SHP77 treated with DMSO at 0.1 percent for 48 hours (cell line): Measurements from ENCODE around the gene ACAT1.
"Not testable (repeated sequence)": the region's sequence is repeated elsewhere in the genome, so short reads cannot be mapped to it uniquely, and the experiment has no call there.

ENCODE experiments used
- DNase-seq: peaks from one replicate; lab custom pipeline; 2025; lab: John Stamatoyannopoulos, UW

Gene ACAT1

DNA sequence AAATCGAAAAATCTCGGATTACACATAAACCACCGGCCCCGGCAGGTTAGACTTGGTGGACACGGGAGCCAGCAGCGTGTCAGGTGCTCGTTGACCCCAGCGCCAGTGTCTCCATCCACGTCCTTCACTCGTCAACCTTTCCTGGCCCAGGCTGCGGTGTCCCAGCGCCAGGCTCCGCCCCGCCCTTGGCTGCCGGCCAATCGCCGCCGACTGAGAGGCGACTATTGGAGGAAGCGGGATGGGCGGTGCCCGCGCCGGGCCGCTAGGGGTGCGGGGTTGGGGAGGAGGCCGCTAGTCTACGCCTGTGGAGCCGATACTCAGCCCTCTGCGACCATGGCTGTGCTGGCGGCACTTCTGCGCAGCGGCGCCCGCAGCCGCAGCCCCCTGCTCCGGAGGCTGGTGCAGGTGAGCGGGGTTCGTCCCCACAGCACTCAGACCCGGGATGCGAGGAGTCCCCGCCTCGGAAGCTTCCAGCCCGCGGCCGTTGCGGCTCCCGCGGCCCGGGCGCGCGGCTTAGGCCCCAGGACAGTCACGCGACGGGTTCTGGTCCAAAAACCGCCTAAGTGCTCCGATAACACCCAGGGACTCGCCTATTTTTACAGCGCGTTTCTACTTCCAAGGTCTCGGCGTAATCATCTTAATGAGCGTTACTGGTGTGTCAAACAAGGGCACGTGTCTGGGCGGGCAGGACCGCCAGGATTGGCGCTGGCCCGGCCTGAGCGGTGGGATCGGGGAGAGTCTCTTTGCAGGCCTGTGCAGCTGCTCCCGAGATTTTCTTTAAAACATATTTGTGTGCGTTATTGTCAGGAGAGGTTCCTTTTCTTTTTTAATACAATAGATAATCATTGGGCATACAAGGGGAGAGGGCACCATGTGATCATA lies at the start of gene ACAT1:
ACAT1 (plus strand) TSS at position 294 of the 882 bp plus-strand sequence; CDS start at position 334, 40 bp downstream.
- peak; percentile 65 for DNase-seq

DNA sequence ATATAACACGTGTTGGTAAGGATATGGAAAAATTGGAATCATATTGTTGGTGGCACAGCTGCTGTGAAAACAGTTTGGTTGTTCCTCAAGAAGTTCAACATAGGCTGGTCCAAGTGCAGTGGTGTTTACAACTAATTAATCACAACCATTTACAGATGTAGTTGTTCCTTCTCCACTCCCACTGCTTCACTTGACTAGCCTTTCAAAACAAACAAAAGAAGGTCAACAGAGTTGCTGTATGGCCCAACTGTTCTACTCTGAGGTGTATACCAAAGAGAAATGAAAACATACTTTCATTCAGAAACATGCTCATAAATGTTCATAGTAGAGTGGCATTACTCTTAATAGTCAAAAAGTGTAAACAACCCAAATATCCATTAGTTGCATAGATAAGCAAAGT lies 36.6 kb upstream of the ACAT1 start:
- DNase-seq = no peak

DNA sequence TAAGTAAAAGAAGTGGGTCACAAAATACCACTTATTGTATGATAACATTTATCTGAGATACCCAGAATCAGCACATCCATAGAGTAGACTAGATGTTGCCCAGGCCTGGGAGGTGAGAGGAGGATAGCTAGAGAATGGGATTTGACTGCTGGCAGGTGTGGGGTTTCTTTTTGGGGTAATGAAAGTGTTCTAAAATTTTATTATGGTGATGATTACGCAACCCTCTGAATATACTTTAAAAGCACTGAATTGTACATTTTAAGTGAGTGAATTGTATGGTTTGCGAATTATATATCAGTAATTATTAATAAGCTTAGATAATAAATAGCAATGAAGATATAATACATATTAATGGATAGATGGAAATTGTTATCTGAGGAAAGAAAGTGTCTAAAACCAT lies 35.7 kb upstream of the ACAT1 start:
- no peak for DNase-seq

DNA sequence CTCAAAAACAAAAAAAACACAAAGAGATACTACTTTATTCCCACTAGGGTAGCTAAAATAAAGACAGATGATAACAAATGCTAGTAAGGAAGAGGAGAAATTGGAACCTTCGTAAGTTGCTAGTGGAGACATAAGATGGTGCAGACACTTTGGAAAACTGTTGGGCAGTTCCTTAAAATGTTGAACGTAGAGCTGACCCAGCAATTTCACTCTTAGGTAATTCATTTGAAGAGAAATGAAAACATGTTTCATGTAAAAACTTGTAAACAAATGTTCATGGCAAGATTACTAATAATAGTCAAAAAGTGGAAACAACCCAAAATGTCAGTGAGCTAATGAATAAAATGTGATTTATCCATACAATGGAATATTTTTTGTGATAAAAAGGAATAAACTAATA lies 29.2 kb upstream of the ACAT1 start:
- no peak for DNase-seq

DNA sequence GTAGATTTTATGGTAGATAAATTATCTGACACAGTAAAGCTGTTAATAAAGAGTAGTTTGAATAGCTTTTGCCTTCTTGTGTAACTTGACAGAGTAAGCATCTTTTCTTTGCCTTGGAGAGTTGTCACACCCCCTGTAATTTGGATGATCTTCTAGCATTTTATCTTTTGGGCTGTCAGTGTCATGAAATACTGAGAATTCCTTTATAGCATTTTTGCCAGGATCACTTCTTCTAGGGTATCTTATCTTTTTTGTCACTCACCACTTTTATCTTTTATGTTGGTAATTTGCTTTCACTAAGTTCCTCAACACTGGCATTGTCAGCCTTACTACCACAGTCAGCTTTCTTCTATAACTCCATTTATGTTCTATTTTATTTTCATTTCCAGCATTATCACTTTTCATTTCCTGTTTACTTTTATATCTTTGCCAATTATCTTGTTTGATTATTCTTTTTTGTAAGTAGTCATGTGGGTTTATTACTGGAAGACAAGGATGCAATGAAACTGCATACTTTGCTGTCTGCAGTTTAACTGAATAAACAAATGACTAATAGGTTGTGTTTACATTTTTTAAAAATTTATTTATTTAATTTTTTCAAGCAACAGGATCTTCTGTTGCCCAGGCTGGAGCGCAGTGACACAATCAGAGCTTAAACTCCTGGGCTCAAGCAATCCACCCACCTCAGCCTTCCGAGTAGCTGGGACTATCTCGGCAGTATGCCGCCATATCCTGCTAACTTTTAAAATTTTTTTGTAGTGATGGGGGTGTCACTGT lies 28.1 kb upstream of the ACAT1 start:
- no peak for DNase-seq

DNA sequence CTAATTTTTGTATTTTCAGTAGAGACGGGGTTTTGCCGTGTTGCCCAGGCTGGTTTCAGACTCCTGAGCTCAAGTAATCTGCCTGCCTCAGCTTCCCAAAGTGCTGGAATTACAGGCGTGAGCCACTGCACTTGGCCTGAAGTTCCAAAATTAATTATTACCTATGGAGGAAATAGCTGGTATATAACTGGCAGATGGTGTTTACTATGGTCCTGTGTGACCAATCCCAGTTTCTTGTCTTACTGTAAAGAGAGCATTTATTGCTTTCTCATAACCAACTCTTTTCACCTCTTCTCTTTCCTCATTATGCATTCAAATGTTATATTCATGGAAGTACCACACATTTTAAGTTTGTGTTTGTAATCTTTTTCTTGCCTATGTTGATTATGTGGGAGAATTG lies 24.2 kb upstream of the ACAT1 start:
- DNase-seq = no peak

DNA sequence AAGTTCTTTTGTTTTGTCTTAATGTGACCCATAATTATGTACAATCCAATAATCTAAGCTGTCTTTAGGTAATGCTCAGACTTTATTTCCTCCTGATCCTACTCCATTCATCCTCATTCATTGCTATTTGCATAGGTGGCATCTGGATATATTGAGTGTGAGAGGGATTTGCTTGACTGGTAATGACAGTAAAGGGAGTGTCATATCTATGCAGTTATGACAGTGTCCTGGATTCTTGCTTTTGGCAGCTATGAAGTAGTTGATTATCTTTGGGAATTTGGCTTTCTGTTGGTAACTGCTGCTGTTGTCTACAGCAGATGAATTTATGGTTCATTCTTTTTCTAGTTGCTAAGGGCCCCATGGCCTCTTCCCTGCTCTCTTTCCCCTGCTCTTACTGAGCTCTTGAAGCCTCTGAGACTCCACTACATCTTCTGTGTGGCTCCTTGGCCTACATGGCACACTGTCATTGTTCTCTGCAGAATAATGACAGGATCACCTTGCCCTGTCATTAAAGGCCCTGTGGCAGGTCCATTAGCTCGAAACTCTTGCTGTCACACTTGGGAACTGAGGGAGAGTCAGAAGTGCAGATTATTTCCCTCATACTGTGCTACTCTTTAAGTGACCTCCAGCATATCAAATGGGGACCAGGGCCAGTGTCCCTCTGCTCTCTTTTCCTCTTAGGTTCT lies 20.1 kb upstream of the ACAT1 start:
- DNase-seq = no peak

DNA sequence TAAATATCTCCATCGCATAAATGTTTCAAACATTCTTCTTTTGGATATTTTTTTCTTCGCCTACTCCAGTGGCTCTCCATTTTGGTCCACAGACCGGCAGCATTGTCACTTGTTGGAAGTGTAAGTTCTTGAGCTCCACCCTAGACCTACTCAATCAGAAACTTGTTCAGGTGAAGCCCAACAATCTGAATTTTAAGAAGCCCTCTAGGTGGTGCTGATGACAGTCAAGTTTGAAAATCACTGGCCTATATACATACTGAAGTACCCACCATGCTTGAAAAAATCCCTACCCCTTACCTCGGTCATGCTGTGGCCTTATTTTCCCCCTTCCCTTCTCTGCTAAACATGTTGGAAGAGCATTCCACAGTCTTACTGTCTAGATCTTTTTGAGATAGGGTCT lies 10.2 kb upstream of the ACAT1 start:
- no peak for DNase-seq

DNA sequence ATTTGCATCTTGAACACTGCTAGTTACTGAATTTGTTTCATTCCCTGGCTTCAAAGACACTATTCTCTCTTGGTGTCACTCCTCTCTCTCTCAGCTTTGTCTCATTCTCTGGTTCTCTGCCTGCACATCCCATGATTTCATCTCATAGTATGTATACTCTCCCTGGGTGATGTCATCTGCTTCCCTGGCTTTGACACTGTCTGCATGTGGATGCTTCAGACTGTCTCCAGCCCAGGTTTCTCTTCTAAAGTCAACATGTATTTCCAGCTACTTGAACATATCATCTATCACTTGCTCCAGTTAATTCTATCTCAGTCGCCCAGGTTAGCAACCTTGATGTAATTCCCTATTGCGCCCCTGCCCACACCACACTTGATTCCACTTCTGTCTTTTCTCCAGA lies 9.3 kb upstream of the ACAT1 start:
- peak; percentile 44 for DNase-seq

DNA sequence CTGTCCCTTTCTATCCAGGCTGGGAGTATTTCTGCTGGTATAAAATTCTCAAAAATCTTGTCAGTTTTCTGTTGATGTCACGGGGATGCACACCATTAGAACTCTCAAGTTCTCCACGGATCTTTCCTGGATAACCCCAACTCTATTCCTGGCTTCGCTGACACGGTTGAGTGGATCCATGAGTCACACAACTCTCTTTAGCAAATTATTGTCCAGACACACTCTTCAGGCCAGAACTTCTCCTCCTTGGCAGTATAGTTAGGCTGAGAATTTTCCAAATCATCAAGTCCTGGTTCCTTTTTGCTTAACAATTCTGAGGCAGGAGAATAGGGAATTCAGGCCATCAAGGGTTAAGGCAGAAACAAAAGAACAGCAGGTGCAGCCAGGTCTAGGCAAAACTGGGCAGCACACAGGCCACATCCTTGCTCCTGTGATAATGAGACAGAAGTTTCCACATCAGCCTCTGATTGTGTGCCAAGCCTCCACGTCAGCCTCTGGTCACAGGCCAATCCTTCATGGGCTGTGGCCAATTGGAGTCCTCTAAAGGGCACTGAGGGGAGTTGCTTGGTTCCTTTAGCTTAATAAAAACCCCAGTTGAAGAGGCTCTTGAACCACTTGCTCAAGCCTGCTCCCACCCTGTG lies 5.7 kb upstream of the ACAT1 start:
- DNase-seq = peak; percentile 84

DNA sequence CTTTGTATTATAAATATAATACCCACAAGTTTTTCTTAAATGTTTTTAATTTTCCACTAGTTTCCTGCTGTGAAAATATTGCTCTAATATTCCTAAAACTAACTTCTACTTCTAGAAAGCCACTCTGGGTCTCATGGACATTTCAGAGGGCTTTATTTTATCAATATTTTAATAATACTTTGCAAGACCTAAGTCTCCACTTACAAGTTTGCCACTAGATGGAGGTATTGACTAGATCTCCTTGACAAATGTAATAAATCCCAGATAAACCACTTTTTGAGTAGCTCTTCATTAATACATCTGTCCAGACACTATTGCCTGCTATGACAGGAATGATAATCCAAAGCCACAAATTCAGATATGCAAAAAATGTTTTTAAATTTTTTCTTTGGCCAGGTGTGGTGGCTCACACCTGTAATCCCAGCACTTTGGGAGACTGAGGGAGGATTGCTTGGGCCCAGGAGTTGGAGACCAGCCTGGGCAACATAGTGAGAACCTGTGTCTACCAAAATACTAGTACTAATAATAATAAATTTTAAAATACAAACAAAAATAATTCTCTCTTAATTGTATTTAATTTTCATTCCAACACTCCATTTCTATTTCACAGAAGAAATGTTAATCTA lies 3.5 kb upstream of the ACAT1 start:
- DNase-seq = peak; percentile 35

DNA sequence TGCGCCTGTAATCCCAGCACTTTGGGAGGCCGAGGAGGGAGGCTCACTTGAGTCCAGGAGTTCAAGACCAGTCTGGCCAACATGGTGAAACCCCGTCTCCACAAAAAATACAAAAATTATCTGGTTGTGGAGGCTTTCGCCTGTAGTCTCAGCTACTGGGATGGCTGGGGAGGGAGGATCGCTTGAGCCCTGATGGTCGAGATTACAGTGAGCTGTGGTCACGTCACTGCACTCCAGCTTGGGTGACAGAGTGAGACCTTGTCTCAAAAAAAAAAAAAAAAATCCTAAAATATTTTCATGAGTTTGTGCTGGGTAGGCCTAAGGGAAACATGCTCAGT lies 462 bp upstream of the ACAT1 start:
- DNase-seq = not testable (repeated sequence)

DNA sequence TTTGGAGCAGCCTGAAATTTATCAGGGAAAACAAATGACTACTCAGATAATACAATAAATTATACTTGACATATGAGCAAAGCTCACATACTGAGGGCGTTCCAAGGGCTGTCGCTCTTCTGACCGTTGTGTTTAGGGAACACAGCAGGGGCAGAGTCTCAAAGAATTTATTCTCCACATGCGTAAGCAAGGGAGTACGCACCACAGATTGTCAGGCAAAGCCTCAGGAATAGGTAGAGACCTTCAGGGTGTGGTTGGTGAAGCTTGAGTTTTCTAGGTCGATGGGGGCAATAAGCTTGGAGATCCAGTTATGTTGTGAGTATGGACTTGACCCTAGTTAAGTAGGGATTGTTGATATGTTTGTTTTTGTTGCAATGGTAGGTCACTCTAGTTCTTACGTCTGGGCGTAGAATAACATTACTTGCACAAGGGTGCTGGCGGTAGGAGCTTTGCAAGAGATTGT lies 830 bp downstream of the ACAT1 start:
- DNase-seq = no peak

DNA sequence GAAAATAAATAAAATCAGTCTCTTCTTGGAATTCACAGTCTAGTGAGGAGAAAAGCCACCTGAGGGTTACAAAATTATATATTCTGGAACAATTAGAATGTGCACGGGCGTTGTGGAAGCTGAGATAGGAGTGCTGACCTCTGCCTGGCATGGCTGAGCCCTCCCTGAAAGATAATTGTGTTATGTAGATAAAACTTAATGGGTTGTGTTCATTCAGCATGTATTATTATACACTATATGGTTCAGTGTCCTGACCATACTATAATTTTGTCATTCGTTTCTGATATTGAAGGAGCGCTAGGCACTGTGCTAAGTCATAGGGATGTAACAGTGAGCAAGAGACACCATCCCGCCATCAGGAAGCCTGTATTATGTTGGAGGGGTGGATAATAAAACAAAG lies 3.7 kb downstream of the ACAT1 start:
- no peak for DNase-seq

DNA sequence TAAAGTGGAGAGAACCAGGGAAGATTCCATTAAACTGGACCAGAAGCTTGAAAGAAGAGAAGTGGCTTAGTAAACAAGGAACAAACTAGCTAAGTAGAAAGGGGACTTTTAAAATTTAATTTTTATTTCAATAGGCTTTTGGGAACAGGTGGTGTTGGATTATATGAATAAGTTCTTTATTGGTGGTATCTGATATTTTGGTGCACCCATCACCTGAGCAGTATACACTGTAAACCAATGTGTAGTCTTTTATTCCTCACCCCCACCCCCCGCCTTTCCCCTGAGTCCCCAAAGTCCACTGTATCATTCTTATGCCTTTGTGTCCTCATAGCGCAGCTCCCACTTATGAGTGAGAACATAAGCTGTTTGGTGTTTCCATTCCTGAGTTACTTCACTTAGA lies 7.4 kb downstream of the ACAT1 start:
- DNase-seq = no peak

DNA sequence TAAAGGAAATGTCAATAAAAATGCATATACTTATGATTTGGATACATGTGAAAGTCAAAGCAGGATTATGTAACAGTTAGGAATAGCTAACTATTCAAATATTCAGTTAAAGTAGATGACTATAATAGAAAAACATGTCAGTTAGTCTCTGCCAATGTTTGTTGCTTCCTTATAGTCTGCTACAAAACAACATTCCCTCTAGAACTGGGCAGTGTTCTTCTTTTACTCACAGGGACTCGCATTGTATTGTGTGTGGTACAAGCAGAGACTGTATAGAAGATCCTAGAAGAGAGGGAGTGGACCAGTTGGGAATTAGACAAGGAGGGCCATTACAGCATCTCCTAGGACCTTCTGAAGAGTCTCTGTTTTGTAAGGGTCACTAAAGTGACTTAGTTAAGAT lies 10.6 kb downstream of the ACAT1 start:
- no peak for DNase-seq

DNA sequence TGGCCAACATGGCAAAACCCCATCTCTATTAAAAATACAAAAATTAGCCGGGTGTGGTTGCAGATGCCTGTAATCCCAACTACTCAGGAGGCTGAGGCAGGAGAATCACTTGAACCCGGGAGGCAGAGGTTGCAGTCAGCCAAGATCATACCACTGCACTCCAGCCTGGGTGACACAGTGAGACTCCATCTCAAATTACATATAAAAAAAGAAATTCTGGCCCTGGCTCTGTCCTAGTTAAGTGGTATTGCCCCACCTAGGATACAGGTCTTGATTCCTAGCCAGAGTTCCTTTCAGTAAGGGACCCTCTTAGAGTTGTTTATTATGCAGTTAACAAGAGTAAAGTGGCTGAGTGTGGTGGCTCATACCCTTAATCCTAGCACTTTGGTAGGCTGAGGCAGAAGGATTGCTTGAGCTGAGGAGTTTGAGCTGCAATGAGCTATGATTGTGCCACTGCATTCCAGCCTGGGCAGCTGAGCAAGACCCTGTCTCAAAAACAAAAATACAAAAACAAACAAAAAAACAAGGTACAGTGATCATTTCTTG lies 11.7 kb downstream of the ACAT1 start:
- not testable (repeated sequence) for DNase-seq

DNA sequence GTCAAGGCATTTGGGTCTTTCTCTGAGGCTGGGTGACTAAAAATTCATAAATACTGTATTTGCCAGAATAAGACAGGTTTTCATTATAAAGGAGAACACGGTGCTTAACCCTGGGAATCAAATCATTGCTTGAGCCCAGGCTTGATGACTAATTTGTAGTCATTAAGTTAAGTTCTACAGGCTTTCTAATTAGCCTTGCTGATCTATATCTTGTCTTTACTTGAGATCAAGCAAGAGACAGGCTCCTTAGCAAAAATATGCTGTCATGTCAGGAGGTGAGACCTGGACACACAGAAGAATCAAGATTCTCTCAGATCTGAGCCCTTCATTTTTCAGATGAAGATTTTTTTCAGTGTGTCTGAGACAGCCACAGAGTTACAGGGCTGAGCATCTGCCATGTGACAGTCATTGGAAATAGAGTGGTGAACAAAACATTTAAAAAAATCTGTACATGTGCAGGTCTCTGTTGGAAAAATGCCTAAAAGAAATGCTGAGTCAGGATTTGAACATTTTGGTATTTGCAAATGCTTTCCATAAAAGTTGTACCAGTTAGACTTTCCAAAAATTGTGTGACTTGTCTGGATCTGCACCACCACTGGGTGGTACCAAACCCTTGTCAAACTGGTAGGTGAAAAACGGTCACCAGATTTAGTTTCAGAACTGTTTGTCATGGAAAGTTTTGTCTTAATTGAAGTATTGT lies 14.6 kb downstream of the ACAT1 start:
- DNase-seq = no peak

DNA sequence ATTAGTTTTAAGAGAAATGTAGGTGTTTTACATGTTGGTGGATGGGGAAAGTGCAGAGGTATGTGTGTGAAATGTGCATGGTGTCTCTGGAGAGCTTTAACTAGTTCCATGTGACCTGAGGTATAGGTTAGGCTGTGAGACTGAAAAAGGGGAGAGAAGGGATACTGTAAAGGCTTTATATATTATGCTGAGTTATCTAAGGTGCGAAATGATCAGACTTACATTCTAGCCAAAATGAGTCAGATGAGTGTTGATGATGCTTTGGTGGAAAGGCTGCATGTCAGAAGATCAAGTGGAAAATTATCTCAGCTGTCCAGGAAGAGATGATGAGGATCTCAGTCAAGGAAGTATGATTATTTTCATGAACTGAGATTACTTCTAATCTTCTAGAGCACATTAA lies 15.8 kb downstream of the ACAT1 start:
- no peak for DNase-seq

DNA sequence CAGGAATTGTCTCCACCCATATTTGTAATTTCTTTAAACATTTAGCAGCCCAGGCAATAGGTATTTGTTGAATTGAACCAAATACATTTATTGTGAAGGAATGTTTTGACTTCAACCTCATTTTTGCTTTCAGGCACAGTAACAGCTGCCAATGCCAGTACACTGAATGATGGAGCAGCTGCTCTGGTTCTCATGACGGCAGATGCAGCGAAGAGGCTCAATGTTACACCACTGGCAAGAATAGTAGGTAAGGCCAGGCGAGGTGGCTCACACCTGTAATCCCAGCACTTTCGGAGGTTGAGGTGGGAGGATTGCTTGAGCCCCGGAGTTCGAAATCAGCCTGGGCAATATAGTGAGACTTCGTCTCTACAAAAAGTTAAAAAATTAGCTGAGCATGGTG lies 20.9 kb downstream of the ACAT1 start:
- no peak for DNase-seq

DNA sequence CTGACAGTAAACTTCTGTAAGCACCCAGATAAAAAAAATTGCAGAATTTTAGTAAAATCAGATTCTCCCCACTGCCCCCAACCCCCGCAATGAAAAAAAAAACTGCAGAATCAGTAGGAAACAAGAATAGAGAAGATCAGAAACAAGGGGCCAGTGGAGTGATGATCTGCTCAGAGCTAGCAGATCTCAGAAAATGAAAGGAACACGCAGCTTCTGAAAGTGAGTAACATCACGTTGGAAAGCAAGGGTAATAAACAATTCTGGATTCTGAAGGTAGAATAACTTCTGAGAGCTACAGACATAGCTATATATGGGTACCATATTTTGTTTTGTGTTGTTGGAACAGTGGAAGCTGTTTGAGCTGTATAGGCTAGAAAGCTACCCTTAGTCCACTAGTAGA lies 23.2 kb downstream of the ACAT1 start:
- DNase-seq = no peak
